ENCODE measurements around the gene SND1.

The SND1 gene

GRCh38 chr7:128131731-128132130 is 479.7 kb downstream of the SND1 start:
- DNase-seq: no peak

- DNase-seq: no peak
Measured at GRCh38 chr7:128132426-128133069, 480.6 kb downstream of the SND1 start.

- DNase-seq: no peak
Measured at GRCh38 chr7:128135159-128135514, 483.1 kb downstream of the SND1 start.

GRCh38 chr7:128135515-128136214 is 483.7 kb downstream of the SND1 start:
- DNase-seq: peak; percentile 54

GRCh38 chr7:128136215-128136597 is 484.2 kb downstream of the SND1 start:
- DNase-seq: no peak

- peak; percentile 73 for DNase-seq
Measured at GRCh38 chr7:128137181-128137580, 485.2 kb downstream of the SND1 start.

GRCh38 chr7:128139406-128139805 is 487.4 kb downstream of the SND1 start:
- DNase-seq: no peak

GRCh38 chr7:128141683-128142195 is 489.7 kb downstream of the SND1 start:
- DNase-seq: no peak

All from fibroblast of skin of right biceps (primary cell).